ENCODE data around the gene AADACL4.
A peak's percentile ranks its signal among the peaks of the same experiment; 100 is the strongest.
"Not testable (repeated sequence)": the region's sequence is repeated elsewhere in the genome, so short reads cannot be mapped to it uniquely, and the experiment has no call there.

Gene AADACL4

GRCh38 chr1:12649971-12650421 lies 6.1 kb downstream of the AADACL4 start:
- DNase-seq, result no peak
- no peak for TF ChIP-seq POLR2A (IDR thresholded peaks at IDR 0.05; ENCODE audit: low read length)
- no peak for TF ChIP-seq GATA1 (IDR thresholded peaks at IDR 0.05; ENCODE audit: low read depth, low read length)

GRCh38 chr1:12654004-12654567 lies 10.2 kb downstream of the AADACL4 start:
- no peak for TF ChIP-seq GATA1 (IDR thresholded peaks at IDR 0.05; ENCODE audit: low read depth, low read length)
- TF ChIP-seq POLR2A (IDR thresholded peaks at IDR 0.05; ENCODE audit: low read length), result no peak
- DNase-seq, result no peak

DNA sequence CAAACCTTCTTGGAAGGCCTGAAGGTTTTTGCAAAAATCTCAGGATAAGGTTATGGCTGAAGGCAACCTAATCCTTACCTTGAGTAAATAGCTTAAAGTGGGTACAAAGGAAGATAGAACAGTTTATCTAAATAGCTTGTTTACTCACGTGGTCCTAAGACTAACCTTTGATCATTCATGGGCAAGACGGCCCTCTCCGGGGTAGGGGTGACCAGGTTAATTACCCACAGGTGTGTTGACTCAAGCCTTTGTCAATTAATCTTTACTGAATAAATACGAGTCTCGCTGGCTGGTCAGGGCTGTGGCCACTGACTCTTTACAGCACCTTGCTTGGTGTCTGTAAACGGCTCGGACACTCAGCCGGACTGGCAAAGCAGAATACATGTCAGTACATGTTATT lies 10.8 kb downstream of the AADACL4 start:
- DNase-seq, result no peak
- TF ChIP-seq POLR2A (IDR thresholded peaks at IDR 0.05; ENCODE audit: low read length) (no peak), GATA1 (IDR thresholded peaks at IDR 0.05; ENCODE audit: low read depth, low read length) (no peak)

DNA sequence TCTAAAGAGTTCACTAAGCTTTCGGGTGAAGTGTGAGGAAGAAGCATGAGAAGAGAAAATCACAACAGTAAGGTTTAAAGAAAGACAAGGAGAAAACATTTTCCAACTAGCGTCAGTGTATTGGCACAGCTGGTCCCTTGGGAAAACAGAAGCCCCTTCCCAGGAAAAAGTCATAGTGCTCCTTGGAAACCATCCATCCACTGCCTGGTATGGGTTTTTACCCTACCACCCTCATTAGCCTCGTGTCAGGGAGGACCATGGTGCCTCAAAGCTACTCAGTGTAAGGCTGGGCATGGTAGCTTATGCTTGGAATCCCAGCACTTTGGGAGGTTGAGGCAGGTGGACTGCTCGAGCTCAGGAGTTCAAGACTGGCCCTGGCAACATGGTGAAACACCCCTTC lies 12.7 kb downstream of the AADACL4 start:
- TF ChIP-seq GATA1 (IDR thresholded peaks at IDR 0.05; ENCODE audit: low read depth, low read length), result no peak
- TF ChIP-seq POLR2A (IDR thresholded peaks at IDR 0.05; ENCODE audit: low read length), result no peak
- no peak for DNase-seq

DNA sequence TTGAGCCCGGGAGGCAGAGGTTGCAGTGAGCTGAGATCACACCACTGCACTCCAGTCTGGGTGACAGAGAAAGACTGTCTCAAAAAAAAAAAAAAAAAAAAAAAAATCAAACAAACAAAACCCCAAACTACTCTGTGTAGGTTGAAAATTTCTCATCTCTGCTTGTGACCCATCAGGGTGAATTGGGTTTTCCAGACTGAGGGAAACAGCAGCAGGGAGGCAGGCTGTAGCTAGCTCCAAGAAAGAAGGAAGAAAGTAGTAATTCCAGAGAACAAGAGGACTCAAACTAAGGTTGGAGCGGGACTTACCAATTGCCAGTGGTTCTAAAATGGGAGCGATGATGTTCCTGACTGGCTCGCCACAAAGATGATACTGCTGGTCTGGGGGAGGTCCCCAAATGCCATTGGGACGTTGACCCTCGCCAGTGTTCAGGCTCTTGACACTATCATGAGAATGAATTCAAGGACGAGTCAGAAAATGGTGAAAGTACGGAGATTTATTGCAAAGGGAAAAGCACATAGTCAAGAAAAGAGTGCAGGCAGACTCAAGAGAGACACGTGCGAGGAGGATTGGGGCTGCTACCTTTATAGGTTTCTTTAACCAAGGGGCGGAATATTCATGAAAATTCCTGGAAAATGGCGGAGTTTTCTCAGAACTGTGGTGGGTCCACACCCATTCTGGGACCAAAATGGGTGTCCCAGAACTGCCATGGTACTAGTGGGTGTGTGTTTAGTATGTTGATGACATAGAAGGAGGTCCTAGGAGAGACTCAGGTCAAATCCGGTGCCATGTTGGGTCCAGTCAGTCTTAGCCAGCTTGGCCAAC lies 13.4 kb downstream of the AADACL4 start:
- peak; percentile 16 to 43 for DNase-seq
- no peak for TF ChIP-seq POLR2A (IDR thresholded peaks at IDR 0.05; ENCODE audit: low read length)
- TF ChIP-seq GATA1 (IDR thresholded peaks at IDR 0.05; ENCODE audit: low read depth, low read length), result no peak

- DNase-seq, result not testable (repeated sequence)
These were observed 14.1 kb downstream of the AADACL4 start for GRCh38 chr1:12657885-12658512.

DNA sequence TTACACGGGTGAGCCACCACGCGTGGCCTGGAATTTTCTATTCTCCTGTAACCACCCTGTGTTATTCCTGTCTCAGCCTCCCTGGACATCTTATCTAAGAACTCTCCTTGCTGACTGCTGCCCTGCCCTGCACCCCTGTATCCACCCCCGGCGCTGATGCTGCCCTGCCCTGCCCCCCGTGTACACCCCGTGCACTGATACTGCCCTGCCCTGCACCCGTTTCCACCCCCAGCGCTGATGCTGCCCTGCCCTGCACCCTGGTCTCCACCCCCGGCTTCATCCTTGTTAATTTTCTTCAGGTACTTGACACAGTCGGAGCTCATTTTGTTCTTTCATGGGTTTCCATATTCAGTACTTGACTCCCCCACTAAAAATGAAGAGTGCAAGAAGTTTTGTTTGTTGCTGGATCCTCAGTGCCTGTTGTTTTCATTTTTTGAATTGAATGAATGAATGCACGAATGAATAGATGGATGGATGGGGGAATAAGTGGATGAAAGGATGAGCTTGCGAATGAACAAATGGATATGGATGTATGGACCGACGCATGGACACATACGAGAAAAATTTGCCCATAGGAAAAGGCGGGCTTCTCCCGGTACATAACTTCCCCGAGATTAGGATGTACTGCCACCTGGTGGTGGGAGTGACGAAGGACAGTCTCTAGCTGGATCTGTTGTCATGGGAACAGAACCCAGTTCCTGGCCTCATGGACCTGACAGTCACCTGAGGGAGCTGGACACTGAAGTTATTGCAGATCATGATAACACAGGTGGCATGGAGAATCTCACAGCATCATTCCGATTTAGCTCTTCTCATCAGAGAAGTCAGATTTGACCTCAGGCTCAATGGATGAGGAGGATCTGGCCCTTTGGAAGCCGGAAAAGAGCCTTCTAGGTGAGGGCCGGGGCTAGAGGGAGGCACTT lies 14.9 kb downstream of the AADACL4 start:
- TF ChIP-seq GATA1 (IDR thresholded peaks at IDR 0.05; ENCODE audit: low read depth, low read length) (no peak), POLR2A (IDR thresholded peaks at IDR 0.05; ENCODE audit: low read length) (no peak)
- peak; percentile 70 to 87 for DNase-seq

GRCh38 chr1:12661606-12662219 lies 17.8 kb downstream of the AADACL4 start:
- no peak for DNase-seq
- TF ChIP-seq POLR2A (IDR thresholded peaks at IDR 0.05; ENCODE audit: low read length) (no peak), GATA1 (IDR thresholded peaks at IDR 0.05; ENCODE audit: low read depth, low read length) (no peak)

- TF ChIP-seq GATA1 (IDR thresholded peaks at IDR 0.05; ENCODE audit: low read depth, low read length) (no peak), POLR2A (IDR thresholded peaks at IDR 0.05; ENCODE audit: low read length) (no peak)
These were observed 18.7 kb downstream of the AADACL4 start for GRCh38 chr1:12662556-12662955.

GRCh38 chr1:12665511-12665910 lies 21.6 kb downstream of the AADACL4 start:
- no peak for DNase-seq
- no peak for TF ChIP-seq POLR2A (IDR thresholded peaks at IDR 0.05; ENCODE audit: low read length)

More at GRCh38 chr1:12662556-12662955, 18.7 kb downstream of the AADACL4 start:
- no peak for DNase-seq

GRCh38 chr1:12666141-12666735 lies 22.4 kb downstream of the AADACL4 start:
- no peak for TF ChIP-seq POLR2A (IDR thresholded peaks at IDR 0.05; ENCODE audit: low read length)
- TF ChIP-seq GATA1 (IDR thresholded peaks at IDR 0.05; ENCODE audit: low read depth, low read length), result no peak
- DNase-seq, result no peak

DNA sequence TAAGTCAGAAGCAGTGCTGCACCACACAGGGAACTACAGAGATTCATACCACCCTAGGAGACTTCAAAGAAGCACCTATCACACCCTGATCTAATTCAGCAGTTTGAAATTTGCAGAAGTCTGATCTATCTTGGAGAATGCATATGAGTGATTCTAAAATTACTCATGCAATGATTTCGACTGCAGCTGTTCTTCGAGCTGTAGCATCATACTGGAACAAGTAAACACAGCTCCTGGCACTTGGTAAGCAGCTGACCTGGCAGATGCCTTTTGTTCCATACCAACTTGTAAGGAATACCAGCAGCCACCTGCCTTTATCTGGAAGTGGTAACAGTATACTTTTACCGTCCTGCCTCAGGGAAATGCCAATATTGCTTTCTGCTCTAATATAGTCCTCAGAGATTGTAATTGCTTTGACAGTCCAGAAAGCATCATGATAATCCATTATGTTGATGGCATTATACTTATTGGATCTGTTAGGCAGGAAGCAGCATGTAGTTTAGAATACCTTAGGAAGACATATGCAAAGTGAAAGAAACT lies 25.7 kb downstream of the AADACL4 start:
- DNase-seq, result no peak
- no peak for TF ChIP-seq POLR2A (IDR thresholded peaks at IDR 0.05; ENCODE audit: low read length)
- no peak for TF ChIP-seq GATA1 (IDR thresholded peaks at IDR 0.05; ENCODE audit: low read depth, low read length)

DNA sequence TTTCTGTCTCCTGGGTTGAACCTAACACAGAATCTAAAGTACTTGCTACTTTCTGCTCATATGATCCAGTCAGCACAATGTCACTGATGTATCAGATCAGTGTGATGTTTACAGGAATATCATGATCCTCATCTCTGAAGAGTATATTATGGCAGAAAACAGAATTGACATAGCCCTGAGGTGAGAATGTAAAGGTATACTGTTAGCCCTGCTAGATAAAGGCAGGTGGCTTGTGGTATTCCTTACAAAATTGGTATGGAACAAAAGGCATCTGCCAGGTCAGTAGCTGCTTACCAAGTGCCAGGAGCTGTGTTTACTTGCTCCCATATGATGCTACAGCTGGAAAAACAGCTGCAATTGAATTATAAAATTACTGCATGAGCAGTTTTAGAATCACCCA lies 30.5 kb downstream of the AADACL4 start:
- TF ChIP-seq POLR2A (IDR thresholded peaks at IDR 0.05; ENCODE audit: low read length) (no peak), GATA1 (IDR thresholded peaks at IDR 0.05; ENCODE audit: low read depth, low read length) (no peak)
- DNase-seq, result no peak

- DNase-seq, result not testable (repeated sequence)
These were observed 32.2 kb downstream of the AADACL4 start for GRCh38 chr1:12676122-12676521.
